GM19193 (cell line): ENCODE measurements around the gene SLC45A3.

Experiments
- POLR2A ChIP-seq: IDR thresholded peaks from 4 replicates; pipeline ENCODE4 v1.6.1; 2011; ENCODE audit not compliant: insufficient read depth, insufficient read length; ENCODE audit errors: extremely low read depth

SLC45A3 gene

DNA sequence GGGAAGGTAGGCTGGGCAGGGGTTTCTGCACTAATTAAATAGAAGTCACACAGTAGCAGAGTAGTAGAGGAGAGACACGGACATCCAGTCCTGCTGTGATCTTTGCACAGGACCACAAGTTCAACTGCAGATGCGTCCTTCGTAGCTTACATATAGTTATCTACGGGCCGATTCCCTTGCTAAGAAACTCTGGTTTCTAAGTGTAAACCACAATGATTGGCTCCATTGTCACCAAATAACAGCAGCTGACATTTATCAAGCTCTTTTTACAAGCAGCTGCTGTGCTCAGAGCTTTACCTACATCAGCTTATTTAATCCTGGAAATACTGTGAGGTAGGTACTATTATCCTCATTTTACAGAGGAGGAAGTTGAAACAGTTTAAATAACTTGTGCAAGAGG, 3.1 kb downstream of the SLC45A3 start:
- TF ChIP-seq POLR2A, result no peak

DNA sequence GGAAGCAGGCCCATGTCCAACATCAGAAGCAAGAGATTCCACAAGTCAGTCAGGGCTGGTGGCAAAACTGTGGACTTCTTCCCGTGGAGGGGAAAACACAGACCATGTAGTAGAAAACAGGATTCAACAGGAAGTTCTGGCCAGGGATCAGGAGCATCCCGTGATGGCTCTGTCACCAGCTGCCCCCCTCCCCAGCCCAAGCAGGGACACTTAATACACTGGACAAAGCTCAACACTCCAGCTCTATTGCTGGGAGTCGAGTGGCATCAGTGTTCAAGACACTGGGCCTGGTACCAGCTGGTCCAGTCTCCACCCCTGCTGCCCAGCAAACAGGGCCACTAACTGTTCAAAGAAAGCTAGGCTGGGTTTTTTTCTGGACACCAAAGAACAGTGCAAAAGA, 3.7 kb downstream of the SLC45A3 start:
- TF ChIP-seq POLR2A, result no peak

DNA sequence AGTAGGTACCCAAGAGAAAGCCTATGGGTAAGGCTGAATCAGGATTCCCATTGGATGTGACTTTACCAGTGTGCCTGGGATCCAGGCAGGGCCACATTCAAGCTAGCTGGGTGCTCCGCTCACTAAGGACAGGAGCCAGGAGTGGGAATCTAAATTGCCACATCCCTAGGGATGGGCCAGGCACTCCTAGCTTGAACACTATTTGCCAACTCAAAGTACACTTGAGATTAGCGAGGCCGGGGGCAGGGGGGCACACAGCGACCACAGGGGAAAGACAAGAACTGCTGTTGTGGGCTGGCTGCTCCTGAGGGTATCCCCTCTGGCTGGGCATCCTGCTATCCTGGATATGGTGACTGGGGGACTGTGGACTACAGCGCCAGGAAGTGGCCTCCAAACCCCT, 4.3 kb downstream of the SLC45A3 start:
- no peak for TF ChIP-seq POLR2A

DNA sequence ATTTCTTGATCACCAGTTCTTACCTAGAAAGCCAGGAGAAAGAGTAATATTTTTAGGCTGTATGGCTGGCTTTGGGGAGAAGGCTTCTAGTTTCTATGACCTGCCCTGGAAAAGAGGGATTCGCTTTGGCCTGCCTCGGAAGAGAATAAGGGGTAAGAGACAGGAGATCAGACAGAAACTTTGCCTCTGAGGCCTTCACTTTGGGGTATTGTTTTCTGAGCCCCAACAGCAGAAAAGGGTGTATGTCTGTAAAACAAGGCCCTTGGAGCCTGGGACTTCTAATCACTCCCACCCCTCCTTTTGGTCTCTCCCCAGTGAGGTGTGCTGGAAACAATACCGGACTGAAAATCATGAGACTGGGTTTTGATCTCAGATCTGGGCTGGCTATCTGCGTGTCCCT, 5.1 kb downstream of the SLC45A3 start:
- TF ChIP-seq POLR2A, result no peak

DNA sequence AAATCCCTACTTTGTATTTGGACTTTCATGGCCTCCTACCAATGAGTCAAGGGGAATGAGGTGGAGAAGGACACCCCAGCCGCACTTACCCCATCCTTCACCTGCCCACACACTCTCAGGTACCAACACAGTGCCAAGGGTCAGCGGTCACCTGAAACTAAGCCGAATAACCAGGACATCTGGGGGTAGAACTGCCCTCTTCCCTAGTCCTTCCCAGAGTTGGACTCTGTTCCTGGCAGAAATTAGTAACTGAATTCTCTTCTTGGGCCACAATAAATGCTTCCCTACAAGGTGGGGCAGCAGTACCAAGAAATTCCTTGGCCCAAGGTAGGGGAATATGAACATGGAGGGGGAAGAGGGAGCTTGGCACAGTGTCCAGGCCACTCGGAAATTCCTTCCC, 7.3 kb downstream of the SLC45A3 start:
- TF ChIP-seq POLR2A, result no peak

DNA sequence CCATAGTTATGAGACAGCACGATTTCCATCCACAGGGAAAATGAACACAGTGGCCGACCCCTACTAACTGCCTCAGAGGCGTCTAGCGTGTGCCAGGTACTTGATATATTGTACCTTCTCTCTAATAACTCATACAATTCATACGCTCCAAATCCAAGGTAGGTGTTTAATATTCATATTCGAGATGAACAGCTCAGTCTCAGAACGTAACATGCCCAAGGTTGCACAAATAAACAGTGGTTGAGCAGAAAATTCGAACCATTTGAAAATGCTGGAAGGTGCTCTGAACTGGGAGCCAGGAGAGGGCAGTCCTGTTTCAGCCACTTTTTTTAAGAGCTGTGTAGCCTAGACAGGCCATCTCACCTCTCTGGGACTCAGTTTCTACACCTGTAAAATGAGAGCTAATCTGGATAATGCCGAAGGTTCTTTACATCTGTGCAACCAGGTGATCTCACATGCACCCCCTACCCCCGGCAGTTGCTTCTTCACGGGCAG, 7.9 kb downstream of the SLC45A3 start:
- TF ChIP-seq POLR2A, result no peak

- no peak for TF ChIP-seq POLR2A
Observed at GRCh38 chr1:205670611-205671430, 9.5 kb downstream of the SLC45A3 start.

GRCh38 chr1:205670150-205670446, 10.2 kb downstream of the SLC45A3 start:
- TF ChIP-seq POLR2A, result no peak

- TF ChIP-seq POLR2A, result peak; percentile 35
Observed at GRCh38 chr1:205669341-205670149, 10.8 kb downstream of the SLC45A3 start.

- no peak for TF ChIP-seq POLR2A
Observed at GRCh38 chr1:205668951-205669340, 11.4 kb downstream of the SLC45A3 start.

DNA sequence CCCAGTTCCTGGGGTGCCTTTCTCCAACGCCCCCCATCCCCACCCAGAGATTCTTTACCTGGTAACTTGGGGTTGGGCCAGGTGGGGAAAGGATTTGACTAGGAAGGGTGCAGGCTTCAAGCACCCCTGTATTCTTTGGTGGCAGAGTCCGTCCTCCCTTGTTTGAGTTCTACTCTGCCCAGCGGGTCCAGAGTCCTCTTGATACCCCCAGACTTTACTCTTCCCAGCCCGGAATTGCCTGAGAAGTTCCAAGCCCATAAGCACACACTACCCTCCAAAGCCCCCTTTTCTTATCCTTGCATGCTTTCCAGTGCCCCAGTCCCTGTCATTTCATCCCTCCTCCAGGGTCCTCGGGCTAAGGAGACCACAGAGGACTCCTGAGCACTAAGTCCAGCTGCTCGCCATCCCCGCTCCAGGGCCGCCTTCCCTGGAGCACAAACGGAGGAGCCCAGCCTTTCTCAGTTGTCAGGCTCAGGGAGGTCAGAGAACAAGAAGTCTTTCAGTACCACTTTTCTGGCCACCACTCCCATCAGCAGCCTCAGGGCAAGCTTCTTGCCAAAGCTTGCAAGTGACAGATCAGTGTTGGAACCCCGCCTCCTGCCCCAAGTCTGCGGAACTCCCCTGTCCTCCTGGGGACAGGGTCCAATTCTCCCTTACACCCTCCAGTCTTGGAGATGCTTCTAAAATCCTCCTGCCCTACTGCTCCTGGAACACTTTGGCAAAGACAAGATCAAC, 12.2 kb downstream of the SLC45A3 start:
- no peak for TF ChIP-seq POLR2A

GRCh38 chr1:205666372-205667166, 13.7 kb downstream of the SLC45A3 start:
- TF ChIP-seq POLR2A, result no peak

DNA sequence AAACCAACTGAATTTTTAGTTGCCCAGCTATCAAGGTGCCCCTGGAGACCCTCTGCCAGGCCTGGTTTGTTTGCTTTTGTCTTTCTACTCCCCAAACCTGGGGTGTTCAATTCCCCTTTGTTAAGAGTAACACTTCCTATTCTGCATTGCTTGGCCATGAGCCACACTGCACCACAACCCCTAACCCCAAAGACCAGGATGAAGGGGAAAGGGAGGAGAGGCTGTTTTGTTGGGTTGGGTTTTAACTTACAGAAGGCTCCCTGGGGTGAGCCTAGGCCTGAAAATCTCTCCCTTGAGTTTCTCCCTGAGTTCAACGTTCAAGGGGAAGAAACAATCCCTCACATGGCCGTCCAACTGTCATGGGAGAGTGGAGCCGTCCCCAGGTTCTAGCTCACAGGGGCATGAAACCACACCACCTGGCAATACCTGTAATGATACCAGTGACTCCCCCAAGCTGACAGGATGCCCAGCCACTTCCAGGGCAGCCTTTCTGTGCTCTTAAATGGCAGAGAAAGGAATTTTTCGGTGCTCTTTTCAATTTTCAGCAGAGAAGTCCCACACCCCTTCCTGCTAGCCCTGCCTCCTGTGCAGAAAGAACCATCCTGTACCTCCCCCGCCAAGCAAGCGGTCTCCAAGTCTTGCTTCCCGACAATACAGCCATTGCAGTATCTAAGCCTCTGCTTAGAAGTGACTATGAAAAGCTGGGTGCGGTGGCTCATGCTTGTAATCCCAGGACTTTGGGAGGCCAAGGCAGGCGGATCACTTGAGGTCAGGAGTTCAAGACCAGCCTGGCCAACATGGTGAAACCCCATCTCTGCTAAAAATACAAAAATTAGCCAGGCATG, 14.9 kb downstream of the SLC45A3 start:
- TF ChIP-seq POLR2A, result no peak

- no peak for TF ChIP-seq POLR2A
Observed at GRCh38 chr1:205664399-205665017, 15.8 kb downstream of the SLC45A3 start.
